Nephron (organoid): ENCODE results near the gene TEC.
A peak's percentile ranks its signal among the peaks of the same experiment; 100 is the strongest.
"Not testable (repeated sequence)": the region's sequence is repeated elsewhere in the genome, so short reads cannot be mapped to it uniquely, and the experiment has no call there.

ENCODE experiments used
- H3K27ac Mint-ChIP-seq, 3 experiments: 2 replicates each; pipeline ENCODE4 v1.8.0; 2020; ENCODE audit warnings: mixed read lengths in 3 of 3, mild to moderate bottlenecking in 2 of 3, moderate library complexity in 1 of 3
- H3K27me3 Mint-ChIP-seq: 2 replicates; pipeline ENCODE4 v1.8.0; 2021; ENCODE audit warnings: low read depth, mild to moderate bottlenecking, moderate library complexity, mixed read lengths
- H3K36me3 Mint-ChIP-seq: 2 replicates; pipeline ENCODE4 v1.8.0; 2020; ENCODE audit warnings: low read depth, mixed read lengths
- H3K4me1 Mint-ChIP-seq: 2 replicates; pipeline ENCODE4 v1.8.0; 2020; ENCODE audit warnings: mixed read lengths
- H3K4me3 Mint-ChIP-seq, 3 experiments: 2 replicates each; pipeline ENCODE4 v1.8.0; 2020; ENCODE audit warnings: mild to moderate bottlenecking in 3 of 3, mixed read lengths in 3 of 3, moderate library complexity in 2 of 3
- H3K9me3 Mint-ChIP-seq: 2 replicates; pipeline ENCODE4 v1.8.0; 2020; ENCODE audit warnings: mixed read lengths
- CTCF ChIP-seq, 3 experiments: fragments of 200-600 bp; sonication (generic); IDR thresholded peaks; one replicate each; pipeline ENCODE4 v1.5.0; 2021; ENCODE audit warnings: antibody characterized with exemption in 3 of 3; ENCODE audit not compliant: unreplicated experiment in 3 of 3

Gene TEC

GRCh38 chr4:48268956-48269860, at the start of gene TEC:
TEC (minus strand) TSS chr4:48269838; CDS start chr4:48228614, 41,224 bp downstream.
- peak within 1 kb of the TSS in 2 of 3 experiments; percentile 63 to 80 for H3K27ac Mint-ChIP-seq
- peaks cover 24% of the 10 kb centered on the region for H3K27me3 Mint-ChIP-seq
- H3K4me1 Mint-ChIP-seq = no peaks in the 10 kb centered on the region
- peaks cover 5% of the 10 kb centered on the region for H3K9me3 Mint-ChIP-seq
- H3K4me3 Mint-ChIP-seq = peak within 1 kb of the TSS; percentile 86 to 94 (median 91)
- no peak for TF ChIP-seq CTCF (IDR thresholded peaks at IDR 0.05; ENCODE audit: unreplicated experiment in 3 of 3)
- H3K36me3 Mint-ChIP-seq = no peaks in the 10 kb centered on the region

DNA sequence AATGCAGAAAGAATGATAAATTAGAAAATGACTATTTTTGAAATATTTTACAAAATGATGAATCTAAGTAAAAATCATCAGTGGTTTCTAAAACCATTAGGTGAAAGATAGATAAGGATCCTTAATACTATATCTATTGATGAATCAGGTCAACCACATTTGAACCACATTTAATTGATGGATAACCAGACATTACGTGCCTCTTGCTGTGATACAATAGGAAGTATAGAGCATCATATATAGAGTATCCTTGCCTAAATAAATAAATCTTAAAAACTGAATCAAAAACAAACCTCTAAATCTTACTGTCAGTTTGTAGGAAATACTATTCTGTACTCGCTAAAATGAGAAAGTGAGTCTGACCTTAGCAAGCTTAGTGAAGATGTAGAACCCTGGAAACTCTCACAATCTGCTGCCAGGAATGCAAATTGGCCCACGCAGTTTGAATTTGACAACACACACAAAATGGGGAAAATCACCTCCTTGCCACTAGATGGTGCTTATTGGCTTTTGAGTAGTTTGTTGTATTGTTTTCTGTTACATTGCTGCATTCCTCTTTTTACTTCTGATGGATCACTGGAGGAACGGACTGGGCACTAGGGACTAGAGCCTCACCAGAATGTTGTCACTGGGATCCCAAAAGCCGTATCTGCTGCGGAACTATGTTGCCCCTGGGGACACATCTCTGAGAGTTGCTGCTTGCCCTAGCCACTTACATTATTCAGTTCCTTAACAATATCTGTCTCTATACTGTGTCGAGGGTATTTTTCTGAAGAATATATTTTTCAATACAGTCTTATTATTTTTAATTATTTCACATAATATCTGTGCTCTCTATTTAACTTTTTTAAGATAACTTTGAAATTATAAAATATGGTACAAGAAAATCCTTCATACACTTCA, 46.3 kb upstream of the TEC start:
- H3K27me3 Mint-ChIP-seq = no peaks in the 10 kb centered on the region
- no peak overlapping the region for H3K4me3 Mint-ChIP-seq
- no peaks in the 10 kb centered on the region for H3K4me1 Mint-ChIP-seq
- peaks cover 6% of the 10 kb centered on the region for H3K9me3 Mint-ChIP-seq
- no peak overlapping the region for H3K27ac Mint-ChIP-seq
- H3K36me3 Mint-ChIP-seq = no peaks in the 10 kb centered on the region
- TF ChIP-seq CTCF (IDR thresholded peaks at IDR 0.05; ENCODE audit: unreplicated experiment in 3 of 3) = peak; percentile 46 to 56 (median 47)

DNA sequence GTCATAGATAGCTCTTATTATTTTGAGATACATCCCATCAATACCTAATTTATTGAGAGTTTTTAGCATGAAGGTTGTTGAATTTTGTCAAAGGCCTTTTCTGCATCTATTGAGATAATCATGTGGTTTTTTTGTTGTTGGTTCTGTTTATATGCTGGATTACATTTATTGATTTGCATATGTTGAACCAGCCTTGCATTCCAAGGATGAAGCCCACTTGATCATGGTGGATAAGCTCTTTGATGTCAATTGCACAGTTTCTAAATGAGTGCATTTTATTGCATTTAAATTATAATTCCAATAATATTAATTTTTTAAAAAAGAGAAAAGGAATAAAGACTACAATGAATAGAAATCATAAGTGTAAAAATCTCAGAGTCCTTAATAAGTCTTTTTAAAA, 45.1 kb upstream of the TEC start:
- H3K9me3 Mint-ChIP-seq, H3K27ac Mint-ChIP-seq, H3K4me3 Mint-ChIP-seq, H3K36me3 Mint-ChIP-seq, H3K4me1 Mint-ChIP-seq, H3K27me3 Mint-ChIP-seq: not testable (repeated sequence)

GRCh38 chr4:48311896-48312295, 42.3 kb upstream of the TEC start:
- Mint-ChIP-seq H3K27ac (no peak overlapping the region), H3K27me3 (no peaks in the 10 kb centered on the region), H3K36me3 (no peaks in the 10 kb centered on the region), H3K4me1 (no peaks in the 10 kb centered on the region), H3K9me3 (peaks cover 6% of the 10 kb centered on the region), H3K4me3 (no peak overlapping the region)
- no peak for TF ChIP-seq CTCF (IDR thresholded peaks at IDR 0.05; ENCODE audit: unreplicated experiment in 3 of 3)

- H3K4me3 Mint-ChIP-seq = no peak overlapping the region
- TF ChIP-seq CTCF (IDR thresholded peaks at IDR 0.05; ENCODE audit: unreplicated experiment in 3 of 3) = no peak
- H3K36me3 Mint-ChIP-seq = no peaks in the 10 kb centered on the region
- H3K27me3 Mint-ChIP-seq = no peaks in the 10 kb centered on the region
- peaks cover 3% of the 10 kb centered on the region for H3K9me3 Mint-ChIP-seq
- no peaks in the 10 kb centered on the region for H3K4me1 Mint-ChIP-seq
- H3K27ac Mint-ChIP-seq = no peak overlapping the region
Observed at GRCh38 chr4:48308901-48309300, 39.3 kb upstream of the TEC start.

DNA sequence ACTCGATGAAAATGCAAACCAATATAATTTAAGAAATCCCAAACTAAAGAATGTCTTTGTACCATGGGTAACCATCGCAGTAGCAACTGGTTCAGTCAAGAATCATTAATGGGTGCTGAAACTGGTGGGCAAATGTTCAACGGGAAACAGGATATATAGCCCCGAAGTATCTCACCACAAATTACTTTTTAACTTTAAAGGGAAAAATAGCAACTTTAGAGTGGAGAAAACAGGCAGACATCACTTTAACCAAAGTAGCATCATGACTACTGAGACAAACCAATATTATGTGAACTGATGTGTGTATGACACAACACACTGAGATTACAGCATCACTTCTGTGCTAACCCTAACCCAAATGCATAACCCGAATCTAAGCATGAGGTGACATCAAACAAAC, 37.9 kb upstream of the TEC start:
- Mint-ChIP-seq H3K36me3 (no peaks in the 10 kb centered on the region), H3K4me1 (no peaks in the 10 kb centered on the region), H3K9me3 (peaks cover 3% of the 10 kb centered on the region), H3K4me3 (no peak overlapping the region), H3K27me3 (no peaks in the 10 kb centered on the region), H3K27ac (no peak overlapping the region)
- TF ChIP-seq CTCF (IDR thresholded peaks at IDR 0.05; ENCODE audit: unreplicated experiment in 3 of 3) = no peak
